Dedifferentiated amniotic fluid mesenchymal stem cell (primary cell): ENCODE results near the gene SLC10A2.
"Not testable (repeated sequence)": the region's sequence is repeated elsewhere in the genome, so short reads cannot be mapped to it uniquely, and the experiment has no call there.

Source experiments
- DNase-seq: peaks from one replicate; pipeline ENCODE4 v3.0.0-alpha.2; 2016; ENCODE audit errors: extremely low spot score

SLC10A2 gene

GRCh38 chr13:103066079-103066780 is at the start of gene SLC10A2:
SLC10A2 (minus strand) TSS chr13:103066417; CDS start chr13:103066249, 168 bp downstream.
- no peak for DNase-seq

GRCh38 chr13:103107580-103107979 is 41.4 kb upstream of the SLC10A2 start:
- no peak for DNase-seq

- no peak for DNase-seq
These were observed 38.1 kb upstream of the SLC10A2 start for GRCh38 chr13:103104340-103104739.

GRCh38 chr13:103103456-103103855 is 37.2 kb upstream of the SLC10A2 start:
- DNase-seq, result not testable (repeated sequence)

- no peak for DNase-seq
These were observed 36.3 kb upstream of the SLC10A2 start for GRCh38 chr13:103102482-103102881.

- no peak for DNase-seq
These were observed 35.7 kb upstream of the SLC10A2 start for GRCh38 chr13:103101901-103102300.

- DNase-seq, result no peak
These were observed 35.3 kb upstream of the SLC10A2 start for GRCh38 chr13:103101500-103101899.

GRCh38 chr13:103100830-103101229 is 34.6 kb upstream of the SLC10A2 start:
- DNase-seq, result no peak

GRCh38 chr13:103099722-103100293 is 33.6 kb upstream of the SLC10A2 start:
- no peak for DNase-seq

GRCh38 chr13:103098535-103098934 is 32.3 kb upstream of the SLC10A2 start:
- no peak for DNase-seq

- DNase-seq, result no peak
These were observed 31.2 kb upstream of the SLC10A2 start for GRCh38 chr13:103097366-103097928.

- DNase-seq, result not testable (repeated sequence)
These were observed 27.4 kb upstream of the SLC10A2 start for GRCh38 chr13:103093649-103094048.

- no peak for DNase-seq
These were observed 21.1 kb upstream of the SLC10A2 start for GRCh38 chr13:103087275-103087674.

- no peak for DNase-seq
These were observed 15.2 kb upstream of the SLC10A2 start for GRCh38 chr13:103081435-103081834.

- DNase-seq, result no peak
These were observed 11.9 kb upstream of the SLC10A2 start for GRCh38 chr13:103078158-103078557.

- no peak for DNase-seq
These were observed 2.6 kb upstream of the SLC10A2 start for GRCh38 chr13:103068836-103069235.

- no peak for DNase-seq
These were observed 1.7 kb upstream of the SLC10A2 start for GRCh38 chr13:103067751-103068555.

GRCh38 chr13:103066781-103067345 is 646 bp upstream of the SLC10A2 start:
- DNase-seq, result no peak

GRCh38 chr13:103063376-103063775 is 2.8 kb downstream of the SLC10A2 start:
- DNase-seq, result no peak

- no peak for DNase-seq
These were observed 4.1 kb downstream of the SLC10A2 start for GRCh38 chr13:103062079-103062478.

GRCh38 chr13:103056008-103056407 is 10.2 kb downstream of the SLC10A2 start:
- no peak for DNase-seq

- no peak for DNase-seq
These were observed 11.1 kb downstream of the SLC10A2 start for GRCh38 chr13:103055166-103055565.
